GM18870 (cell line): Measurements from ENCODE around the gene PLIN1.

Experiments
- ATAC-seq: cut with Tn5 transposase; IDR thresholded peaks from one replicate; pipeline ENCODE4 v1.9.1; 2021; ENCODE audit warnings: moderate library complexity; ENCODE audit not compliant: unreplicated experiment

PLIN1 gene

GRCh38 chr15:89672221-89673164, 6.7 kb downstream of the PLIN1 start:
- no peak for ATAC-seq

- no peak for ATAC-seq
These were observed 7.5 kb downstream of the PLIN1 start for GRCh38 chr15:89671687-89672086.

GRCh38 chr15:89670971-89671560, 8.1 kb downstream of the PLIN1 start:
- ATAC-seq: no peak

- ATAC-seq: no peak
These were observed 9.2 kb downstream of the PLIN1 start for GRCh38 chr15:89669941-89670340.

- ATAC-seq: no peak
These were observed 9.8 kb downstream of the PLIN1 start for GRCh38 chr15:89669309-89669865.

GRCh38 chr15:89668171-89668570, 11.0 kb downstream of the PLIN1 start:
- no peak for ATAC-seq

GRCh38 chr15:89667706-89667960, 11.5 kb downstream of the PLIN1 start:
- no peak for ATAC-seq

- ATAC-seq: no peak
These were observed 12.1 kb downstream of the PLIN1 start for GRCh38 chr15:89666858-89667705.

- ATAC-seq: no peak
These were observed 12.8 kb downstream of the PLIN1 start for GRCh38 chr15:89666184-89666857.

- no peak for ATAC-seq
These were observed 13.6 kb downstream of the PLIN1 start for GRCh38 chr15:89665449-89666181.

- ATAC-seq: no peak
These were observed 14.5 kb downstream of the PLIN1 start for GRCh38 chr15:89664441-89665350.

- no peak for ATAC-seq
These were observed 16.1 kb downstream of the PLIN1 start for GRCh38 chr15:89662893-89663626.

- no peak for ATAC-seq
These were observed 18.6 kb downstream of the PLIN1 start for GRCh38 chr15:89660556-89660955.

- no peak for ATAC-seq
These were observed 19.9 kb downstream of the PLIN1 start for GRCh38 chr15:89659295-89659694.

- no peak for ATAC-seq
These were observed 21.4 kb downstream of the PLIN1 start for GRCh38 chr15:89657686-89658200.

GRCh38 chr15:89656116-89656815, 22.9 kb downstream of the PLIN1 start:
- no peak for ATAC-seq
